Left forelimb (tissue), 1 donor: Measurements from ENCODE around the gene EIF1.

Experiments used
- DNase-seq: peaks from one replicate; pipeline ENCODE4 v3.0.0-alpha.2; 2018; ENCODE audit warnings: low spot score

The EIF1 gene

DNA sequence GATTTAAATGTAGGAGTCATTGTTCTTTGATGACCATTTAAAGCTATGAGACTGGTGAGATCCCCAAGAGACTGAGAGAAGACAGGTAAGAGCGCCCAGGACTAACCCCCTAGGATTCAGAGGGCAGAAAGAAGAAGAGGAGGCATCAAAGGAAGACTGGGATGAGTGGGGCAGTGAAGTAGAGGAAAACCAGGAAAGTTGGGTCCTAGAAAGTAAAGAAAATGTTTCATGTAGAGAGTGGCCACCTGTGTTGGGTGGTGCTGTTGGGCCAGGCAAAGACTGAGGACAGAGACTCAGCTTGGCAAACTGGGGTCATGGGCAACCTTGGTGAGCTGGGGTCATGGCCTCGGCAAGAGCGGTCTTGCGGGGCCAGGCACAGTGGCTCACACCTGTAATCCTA lies 47.1 kb downstream of the EIF1 start:
- DNase-seq: no peak

DNA sequence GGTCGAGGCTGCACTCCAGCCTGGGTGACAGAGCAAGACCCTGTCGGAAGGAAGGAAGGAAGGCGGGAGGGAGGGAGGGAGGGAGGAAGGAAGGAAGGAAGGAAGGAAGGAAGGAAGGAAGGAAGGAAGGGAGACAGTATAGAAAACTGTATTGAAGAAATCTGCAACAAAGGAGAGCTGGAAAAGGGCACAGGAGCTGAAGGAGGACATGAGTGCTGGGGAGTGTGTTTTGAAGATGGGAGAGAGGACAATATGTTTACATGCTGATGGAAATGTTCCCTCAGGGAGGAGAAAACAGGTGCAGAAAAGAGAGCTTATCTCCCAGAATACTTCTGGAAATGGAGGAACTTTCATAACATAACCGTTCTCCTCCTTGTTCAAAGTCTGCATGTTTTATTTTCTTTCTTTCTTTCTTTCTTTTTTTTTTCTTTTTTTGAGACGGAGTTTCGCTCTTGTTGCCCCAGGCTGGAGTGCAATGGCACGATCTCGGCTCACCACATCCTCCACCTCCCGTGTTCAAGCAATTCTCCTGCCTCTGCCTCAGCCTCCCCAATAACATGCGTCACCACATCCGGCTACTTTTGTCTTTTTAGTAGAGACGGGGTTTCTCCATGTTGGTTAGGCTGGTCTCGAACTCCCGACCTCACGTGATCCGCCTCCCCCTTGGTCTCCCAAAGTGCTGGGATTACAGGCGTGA lies 48.4 kb downstream of the EIF1 start:
- DNase-seq: no peak

DNA sequence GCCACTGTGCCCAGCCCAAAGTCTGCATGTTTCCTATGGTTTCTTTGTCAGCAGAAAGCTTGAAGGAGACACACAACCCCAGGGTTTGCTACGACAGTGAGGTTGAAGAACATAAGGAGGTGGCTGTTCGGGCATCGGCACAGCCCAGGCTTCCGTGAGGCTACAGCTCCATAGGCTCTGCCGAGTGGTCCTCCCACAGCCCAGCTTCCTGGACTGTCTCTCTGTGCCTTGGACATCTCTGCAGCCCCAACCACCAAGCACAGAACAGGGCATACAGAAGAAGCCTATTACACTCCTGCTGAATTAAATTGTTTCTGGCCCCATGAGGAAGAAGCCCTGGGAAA lies 49.0 kb downstream of the EIF1 start:
- DNase-seq: no peak

DNA sequence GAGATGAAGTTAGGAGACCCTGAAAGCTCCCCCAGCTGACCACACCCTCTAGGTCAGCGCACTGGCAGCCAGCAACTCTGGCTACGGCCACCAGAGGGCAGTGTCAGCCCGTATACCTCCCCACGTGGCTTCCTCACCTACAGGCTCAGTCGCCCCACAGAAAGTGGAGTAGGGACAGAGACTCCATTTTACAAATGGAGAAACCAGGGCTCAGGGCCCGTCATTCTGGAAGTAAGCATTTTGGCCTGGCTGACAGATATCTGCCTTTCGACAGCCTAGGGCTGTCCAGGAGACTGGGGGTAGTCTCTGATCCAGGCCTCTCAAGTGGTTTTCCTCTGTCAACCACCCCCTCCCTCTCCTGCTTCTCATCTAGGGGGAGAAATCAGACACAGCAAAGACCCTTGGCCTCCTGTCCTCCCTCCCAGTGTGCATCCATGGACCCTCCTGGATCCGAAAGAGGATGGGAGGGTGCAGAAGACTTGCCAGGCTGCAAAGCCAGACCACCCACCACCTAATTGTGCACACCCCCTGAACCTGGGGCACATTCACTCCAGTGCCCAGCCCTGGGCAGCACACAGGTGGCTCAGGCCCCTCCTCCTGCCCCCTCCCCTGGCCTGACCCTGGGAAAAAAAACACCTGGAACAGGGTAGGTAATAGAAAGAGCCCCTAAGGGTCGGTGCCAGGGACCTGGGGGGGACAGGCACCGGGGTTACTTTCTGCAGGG lies 49.6 kb downstream of the EIF1 start:
- DNase-seq: peak; percentile 90

DNA sequence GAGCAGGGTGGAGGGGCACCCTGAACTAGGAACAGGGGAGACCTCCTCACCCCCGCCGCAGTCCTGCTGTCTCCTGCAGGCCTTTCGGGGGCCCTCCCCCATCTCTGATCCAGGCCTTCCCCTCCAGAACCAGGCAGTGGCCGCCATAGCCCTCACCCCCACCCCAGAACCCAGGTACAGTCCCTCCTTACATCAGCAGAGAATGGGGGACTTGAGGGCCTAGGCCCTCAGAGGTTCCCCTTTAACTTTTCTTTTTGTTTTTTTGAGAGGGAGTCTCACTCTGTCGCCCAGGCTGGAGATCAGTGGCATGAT lies 50.1 kb downstream of the EIF1 start:
- no peak for DNase-seq

DNA sequence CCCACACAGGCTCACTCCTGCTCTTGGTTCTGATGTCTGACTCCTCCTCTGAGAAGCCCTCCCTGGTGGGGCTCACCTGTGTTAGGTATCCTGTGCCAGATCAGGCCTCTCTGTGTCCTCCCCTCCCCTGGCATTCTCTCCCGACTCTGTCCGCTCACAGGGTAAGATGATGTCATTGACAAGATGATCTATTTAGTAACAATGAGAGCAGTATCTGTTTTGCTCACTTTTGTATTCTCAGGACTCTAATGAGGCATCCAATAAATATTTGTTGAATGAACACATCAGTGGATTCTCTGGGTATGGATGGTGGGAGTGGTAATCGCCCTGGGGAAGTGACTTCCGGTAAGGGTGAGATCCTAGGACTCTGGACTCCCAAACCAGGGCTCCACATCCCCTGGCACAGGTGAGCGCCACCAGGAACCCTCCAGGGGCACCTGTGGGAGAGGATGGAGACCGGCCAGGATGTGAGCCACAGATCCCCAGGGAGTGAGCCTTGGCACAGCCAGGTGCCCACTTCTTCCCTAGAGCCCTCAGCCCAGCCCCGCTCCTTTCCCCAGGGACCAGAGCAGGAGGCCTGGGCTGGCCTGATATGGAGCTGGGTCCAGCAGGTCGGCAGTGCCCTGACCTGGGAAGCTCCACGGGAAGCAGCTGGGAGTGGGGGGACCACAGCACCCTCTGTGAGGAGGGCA lies 51.1 kb downstream of the EIF1 start:
- no peak for DNase-seq

DNA sequence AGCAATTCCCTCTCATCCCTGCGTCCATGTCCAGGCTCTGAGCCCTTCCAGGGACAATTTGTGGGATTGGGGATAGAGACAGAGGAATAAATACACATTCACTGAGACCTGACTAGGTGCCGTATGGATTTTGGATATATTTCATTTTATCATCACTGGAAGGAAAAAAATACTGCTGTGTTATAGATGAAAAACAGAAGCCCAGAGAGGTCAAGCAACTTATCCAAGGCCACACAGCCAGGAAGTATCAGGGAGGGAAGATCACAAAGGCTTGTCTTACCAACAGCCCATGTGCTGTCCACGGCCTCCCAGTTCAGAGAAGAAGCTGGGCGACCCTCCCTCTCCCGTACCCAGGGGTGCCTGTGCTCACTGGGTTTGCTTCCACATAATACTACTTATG lies 51.8 kb downstream of the EIF1 start:
- DNase-seq: no peak

DNA sequence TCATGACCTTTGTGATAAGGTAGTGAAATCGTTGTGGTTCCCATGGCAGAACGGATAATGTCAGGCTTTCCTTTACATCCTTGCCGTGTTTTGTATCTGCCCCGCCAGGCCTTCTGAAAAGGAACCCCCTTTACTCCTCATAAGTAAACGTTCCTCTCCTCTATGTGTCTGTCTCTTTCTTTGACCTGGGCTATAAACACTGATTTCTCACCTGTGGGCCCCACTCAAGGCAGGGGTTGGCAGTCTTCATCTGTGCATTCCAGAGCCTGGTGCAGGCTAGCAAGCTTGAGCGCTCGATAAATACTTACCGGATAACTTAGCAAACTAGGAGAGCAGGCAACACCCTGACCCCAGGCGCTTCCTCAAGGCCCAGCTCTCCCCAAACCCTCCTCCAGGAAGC lies 53.0 kb downstream of the EIF1 start:
- DNase-seq: no peak
